DND-41 (cell line): ENCODE measurements around the gene UPK1A.

Source experiments
- EZH2 ChIP-seq: IDR thresholded peaks from 3 replicates; pipeline ENCODE4 v1.6.1; 2012; ENCODE audit warnings: borderline replicate concordance, low read depth, mild to moderate bottlenecking, moderate library complexity, low read length, inconsistent platforms; ENCODE audit not compliant: severe bottlenecking
- TF ChIP-seq, protein P1 (sequence below): IDR thresholded peaks from 2 replicates; pipeline ENCODE4 v1.5.1; 2012; ENCODE audit warnings: borderline replicate concordance, low read length, moderate library complexity, mild to moderate bottlenecking; ENCODE audit not compliant: poor library complexity, severe bottlenecking; ENCODE audit errors: extremely low read depth

DNA sequence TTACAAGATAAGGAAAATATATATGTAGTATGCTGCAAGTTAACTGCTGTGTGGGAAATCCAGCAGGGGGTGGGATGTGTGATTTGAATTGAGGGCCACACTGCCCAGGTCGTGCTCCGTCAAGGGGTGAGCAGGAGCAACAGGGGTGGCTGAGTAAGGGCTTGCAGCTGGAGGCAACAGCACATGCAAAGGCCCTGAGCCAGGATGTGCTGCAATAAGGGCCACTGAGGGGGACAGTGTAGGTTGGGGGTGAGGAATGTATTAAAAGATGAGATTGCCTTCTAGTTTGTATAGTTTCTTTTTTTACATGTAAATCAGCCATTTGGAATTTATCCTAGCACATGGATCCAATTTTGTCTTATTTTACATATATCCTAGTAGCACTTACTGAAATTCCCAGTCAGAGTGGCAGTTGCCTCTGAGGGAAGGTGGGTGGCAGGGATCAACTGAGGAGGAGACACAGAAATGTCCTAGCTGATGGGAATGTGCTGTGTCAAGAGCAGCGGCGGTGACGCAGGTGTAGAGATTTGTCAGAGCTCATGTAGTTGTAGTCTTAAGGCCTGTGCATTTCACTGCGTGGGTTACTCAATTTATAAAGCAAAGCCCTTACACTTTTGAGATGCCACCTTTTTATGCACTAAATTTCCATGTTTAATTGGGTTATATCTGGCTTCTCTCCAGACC lies 42.8 kb upstream of the UPK1A start:
- no peak for TF ChIP-seq EZH2
- TF ChIP-seq, protein P1, sequence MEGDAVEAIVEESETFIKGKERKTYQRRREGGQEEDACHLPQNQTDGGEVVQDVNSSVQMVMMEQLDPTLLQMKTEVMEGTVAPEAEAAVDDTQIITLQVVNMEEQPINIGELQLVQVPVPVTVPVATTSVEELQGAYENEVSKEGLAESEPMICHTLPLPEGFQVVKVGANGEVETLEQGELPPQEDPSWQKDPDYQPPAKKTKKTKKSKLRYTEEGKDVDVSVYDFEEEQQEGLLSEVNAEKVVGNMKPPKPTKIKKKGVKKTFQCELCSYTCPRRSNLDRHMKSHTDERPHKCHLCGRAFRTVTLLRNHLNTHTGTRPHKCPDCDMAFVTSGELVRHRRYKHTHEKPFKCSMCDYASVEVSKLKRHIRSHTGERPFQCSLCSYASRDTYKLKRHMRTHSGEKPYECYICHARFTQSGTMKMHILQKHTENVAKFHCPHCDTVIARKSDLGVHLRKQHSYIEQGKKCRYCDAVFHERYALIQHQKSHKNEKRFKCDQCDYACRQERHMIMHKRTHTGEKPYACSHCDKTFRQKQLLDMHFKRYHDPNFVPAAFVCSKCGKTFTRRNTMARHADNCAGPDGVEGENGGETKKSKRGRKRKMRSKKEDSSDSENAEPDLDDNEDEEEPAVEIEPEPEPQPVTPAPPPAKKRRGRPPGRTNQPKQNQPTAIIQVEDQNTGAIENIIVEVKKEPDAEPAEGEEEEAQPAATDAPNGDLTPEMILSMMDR: no peak
